Body of pancreas (tissue), 4 donors: ENCODE results near the gene WDR5.

Source experiments
- POLR2A ChIP-seq, 3 donors: fragments of 450-650 bp; IDR thresholded peaks; one replicate each; pipeline ENCODE4 v1.6.1; 2016; ENCODE audit warnings: antibody characterized with exemption in 3 of 3, mild to moderate bottlenecking in 2 of 3
- TF ChIP-seq, protein P1 (sequence below), 7 experiments: fragments of 450-650 bp in 4 of 7; fragments of 200-600 bp in 3 of 7; sonication (generic) in 3 of 7; IDR thresholded peaks; one replicate each; pipeline ENCODE4 v1.5.1; 2016 to 2019; ENCODE audit warnings: antibody characterized with exemption in 7 of 7

DNA sequence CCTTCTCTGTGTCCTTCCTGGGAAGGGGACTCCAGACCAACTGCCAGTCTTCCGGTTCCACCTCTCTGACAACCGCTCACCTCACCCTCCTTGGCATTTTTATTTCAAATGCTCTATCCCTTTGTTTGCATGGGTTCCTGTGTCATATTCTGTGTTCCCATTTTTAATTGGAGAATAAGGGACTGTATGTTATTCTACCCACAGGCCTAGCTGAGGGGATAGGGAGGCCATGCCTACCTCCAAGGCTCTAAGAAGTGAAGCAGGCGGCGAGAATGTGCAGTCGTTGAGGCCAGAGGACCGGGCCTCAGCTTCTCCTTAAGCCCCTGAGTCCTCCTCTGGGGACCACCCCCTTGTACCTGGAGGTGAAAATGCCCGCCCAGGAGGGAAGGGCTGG is 936 bp upstream of the WDR5 start:
- TF ChIP-seq, protein P1, sequence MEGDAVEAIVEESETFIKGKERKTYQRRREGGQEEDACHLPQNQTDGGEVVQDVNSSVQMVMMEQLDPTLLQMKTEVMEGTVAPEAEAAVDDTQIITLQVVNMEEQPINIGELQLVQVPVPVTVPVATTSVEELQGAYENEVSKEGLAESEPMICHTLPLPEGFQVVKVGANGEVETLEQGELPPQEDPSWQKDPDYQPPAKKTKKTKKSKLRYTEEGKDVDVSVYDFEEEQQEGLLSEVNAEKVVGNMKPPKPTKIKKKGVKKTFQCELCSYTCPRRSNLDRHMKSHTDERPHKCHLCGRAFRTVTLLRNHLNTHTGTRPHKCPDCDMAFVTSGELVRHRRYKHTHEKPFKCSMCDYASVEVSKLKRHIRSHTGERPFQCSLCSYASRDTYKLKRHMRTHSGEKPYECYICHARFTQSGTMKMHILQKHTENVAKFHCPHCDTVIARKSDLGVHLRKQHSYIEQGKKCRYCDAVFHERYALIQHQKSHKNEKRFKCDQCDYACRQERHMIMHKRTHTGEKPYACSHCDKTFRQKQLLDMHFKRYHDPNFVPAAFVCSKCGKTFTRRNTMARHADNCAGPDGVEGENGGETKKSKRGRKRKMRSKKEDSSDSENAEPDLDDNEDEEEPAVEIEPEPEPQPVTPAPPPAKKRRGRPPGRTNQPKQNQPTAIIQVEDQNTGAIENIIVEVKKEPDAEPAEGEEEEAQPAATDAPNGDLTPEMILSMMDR (IDR thresholded peaks at IDR 0.05) = no peak
- TF ChIP-seq POLR2A (IDR thresholded peaks at IDR 0.05) = no peak
